IPS-20b (cell line): ENCODE data around the gene LHFPL3.

ENCODE experiments used
- H3K27ac ChIP-seq: one replicate; pipeline ENCODE4 v1.5.1; 2013; ENCODE audit warnings: low read length
- H3K27me3 ChIP-seq: 2 replicates; pipeline ENCODE4 v1.6.1; 2013; ENCODE audit warnings: mild to moderate bottlenecking, low read length, inconsistent platforms; ENCODE audit not compliant: insufficient read depth
- H3K36me3 ChIP-seq: 2 replicates; pipeline ENCODE4 v1.6.1; 2013; ENCODE audit warnings: low read depth, mild to moderate bottlenecking, inconsistent platforms, low read length, moderate library complexity; ENCODE audit not compliant: insufficient read depth
- H3K4me1 ChIP-seq: 2 replicates; pipeline ENCODE4 v1.6.1; 2013; ENCODE audit warnings: mild to moderate bottlenecking, control low read depth, inconsistent platforms, low read length, moderate library complexity; ENCODE audit not compliant: insufficient read depth
- H3K4me3 ChIP-seq: 2 replicates; pipeline ENCODE4 v1.5.1; 2013; ENCODE audit warnings: mild to moderate bottlenecking, low read length, inconsistent platforms
- H3K9ac ChIP-seq: 2 replicates; pipeline ENCODE4 v1.6.1; 2013; ENCODE audit warnings: low read depth, mild to moderate bottlenecking, inconsistent platforms, low read length, moderate library complexity
- H3K9me3 ChIP-seq: 2 replicates; pipeline ENCODE4 v1.6.1; 2013; ENCODE audit warnings: mild to moderate bottlenecking, low read depth, low read length, inconsistent platforms; ENCODE audit not compliant: insufficient read depth

LHFPL3 gene

DNA sequence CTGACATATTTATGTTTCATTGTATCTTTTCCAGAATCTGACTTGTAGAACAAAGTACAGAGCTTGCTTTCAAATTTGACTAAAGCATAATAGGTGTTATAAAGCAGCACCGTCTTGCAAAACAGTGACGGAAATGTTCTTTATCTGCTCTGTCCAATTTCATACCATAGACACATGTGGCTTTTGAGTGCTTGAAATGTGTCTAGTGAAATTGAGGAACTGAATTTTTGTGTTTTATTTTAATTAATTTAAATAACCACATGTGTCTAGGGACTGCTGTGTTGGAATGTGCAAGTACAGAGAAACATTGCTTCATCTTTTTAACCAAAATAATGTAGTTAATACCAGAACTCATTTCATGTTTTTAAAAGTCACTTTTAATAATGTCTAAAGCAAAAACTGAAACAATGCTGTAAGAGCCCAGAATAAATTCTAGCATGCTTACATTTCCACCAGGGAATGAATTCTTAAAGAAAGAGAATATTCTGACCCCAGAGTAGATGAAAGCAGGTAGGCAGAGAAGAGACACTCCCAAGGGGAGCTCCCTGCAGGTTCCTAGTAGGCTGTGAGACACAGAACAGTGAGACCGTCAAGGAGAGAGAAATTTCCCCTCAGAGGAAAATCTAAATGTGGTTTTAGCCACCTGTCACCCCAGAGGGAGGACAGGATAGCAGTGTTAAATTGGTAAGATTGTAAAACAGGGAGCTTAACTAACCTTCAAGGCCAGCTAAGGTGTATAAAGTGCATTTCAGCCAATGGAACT, 510.3 kb downstream of the LHFPL3 start:
- Histone ChIP-seq H3K9ac (no peak overlapping the region), H3K9me3 (no peaks in the 10 kb centered on the region), H3K36me3 (no peaks in the 10 kb centered on the region), H3K27me3 (no peaks in the 10 kb centered on the region), H3K4me1 (no peaks in the 10 kb centered on the region), H3K27ac (no peak overlapping the region), H3K4me3 (no peak overlapping the region)

DNA sequence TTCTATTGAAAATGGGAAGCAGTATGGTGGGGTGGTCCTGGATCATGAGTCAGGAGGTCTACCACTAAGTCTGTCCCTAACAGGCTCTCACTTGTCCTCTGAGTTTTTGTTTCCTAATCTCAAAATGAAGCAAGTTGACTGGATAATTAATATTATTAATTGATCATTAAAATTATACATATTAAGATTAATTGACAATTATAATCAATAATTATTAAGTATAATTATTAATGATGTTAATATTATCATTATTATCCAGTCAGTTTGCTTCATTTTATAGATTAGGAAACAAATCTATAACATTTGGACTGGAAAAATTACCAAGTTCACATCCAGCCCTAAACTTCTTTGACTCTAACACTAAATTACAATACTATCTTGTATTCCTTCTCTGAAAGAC, 511.4 kb downstream of the LHFPL3 start:
- no peaks in the 10 kb centered on the region for H3K36me3 ChIP-seq
- no peak overlapping the region for H3K9ac ChIP-seq
- no peaks in the 10 kb centered on the region for H3K27me3 ChIP-seq
- H3K27ac ChIP-seq, result no peak overlapping the region
- no peak overlapping the region for H3K4me3 ChIP-seq
- no peaks in the 10 kb centered on the region for H3K9me3 ChIP-seq
- H3K4me1 ChIP-seq, result no peaks in the 10 kb centered on the region

- H3K9me3 ChIP-seq, result no peaks in the 10 kb centered on the region
- H3K27me3 ChIP-seq, result no peaks in the 10 kb centered on the region
- no peaks in the 10 kb centered on the region for H3K4me1 ChIP-seq
- H3K36me3 ChIP-seq, result no peaks in the 10 kb centered on the region
- H3K27ac ChIP-seq, result no peak overlapping the region
- no peak overlapping the region for H3K4me3 ChIP-seq
- H3K9ac ChIP-seq, result no peak overlapping the region
Measured at GRCh38 chr7:104841798-104842197, 513.4 kb downstream of the LHFPL3 start.

GRCh38 chr7:104843198-104843597, 514.8 kb downstream of the LHFPL3 start:
- no peaks in the 10 kb centered on the region for H3K36me3 ChIP-seq
- H3K9me3 ChIP-seq, result no peaks in the 10 kb centered on the region
- H3K27me3 ChIP-seq, result no peaks in the 10 kb centered on the region
- no peak overlapping the region for H3K27ac ChIP-seq
- no peaks in the 10 kb centered on the region for H3K4me1 ChIP-seq
- no peak overlapping the region for H3K9ac ChIP-seq
- H3K4me3 ChIP-seq, result no peak overlapping the region

GRCh38 chr7:104845557-104845956, 517.2 kb downstream of the LHFPL3 start:
- Histone ChIP-seq H3K27me3 (no peaks in the 10 kb centered on the region), H3K4me3 (no peak overlapping the region), H3K4me1 (no peaks in the 10 kb centered on the region), H3K36me3 (no peaks in the 10 kb centered on the region), H3K9ac (no peak overlapping the region), H3K9me3 (no peaks in the 10 kb centered on the region), H3K27ac (no peak overlapping the region)

- Histone ChIP-seq H3K9me3 (no peaks in the 10 kb centered on the region), H3K9ac (no peak overlapping the region), H3K4me3 (no peak overlapping the region), H3K36me3 (no peaks in the 10 kb centered on the region), H3K4me1 (no peaks in the 10 kb centered on the region), H3K27ac (no peak overlapping the region), H3K27me3 (no peaks in the 10 kb centered on the region)
Measured at GRCh38 chr7:104846731-104847130, 518.3 kb downstream of the LHFPL3 start.

- H3K27me3 ChIP-seq, result no peaks in the 10 kb centered on the region
- H3K4me1 ChIP-seq, result no peaks in the 10 kb centered on the region
- H3K36me3 ChIP-seq, result no peaks in the 10 kb centered on the region
- no peaks in the 10 kb centered on the region for H3K9me3 ChIP-seq
- no peak overlapping the region for H3K4me3 ChIP-seq
- H3K9ac ChIP-seq, result no peak overlapping the region
- H3K27ac ChIP-seq, result no peak overlapping the region
Measured at GRCh38 chr7:104848138-104848990, 520.0 kb downstream of the LHFPL3 start.

DNA sequence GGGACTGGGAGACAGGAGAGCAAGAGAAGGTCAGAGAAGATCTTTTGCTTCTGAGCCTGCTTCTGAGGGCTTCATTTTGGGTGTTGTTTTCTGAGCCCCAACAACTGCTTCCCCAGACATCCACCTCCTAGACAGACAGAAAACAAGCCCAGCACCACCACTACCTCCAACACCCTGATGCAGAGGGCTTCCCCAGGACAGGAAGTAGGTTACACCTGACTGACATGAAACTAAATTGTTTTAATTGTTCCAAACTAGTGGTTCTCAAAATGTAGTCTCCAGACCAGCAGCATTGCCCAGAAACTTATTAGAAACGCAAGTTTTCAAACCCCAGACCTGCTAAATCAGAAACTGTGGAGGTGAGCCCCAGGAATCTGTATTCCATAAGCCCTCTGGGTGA, 522.0 kb downstream of the LHFPL3 start:
- Histone ChIP-seq H3K9me3 (no peaks in the 10 kb centered on the region), H3K4me1 (peaks cover 3% of the 10 kb centered on the region; the same call in 1 of the 2 replicates), H3K27ac (no peak overlapping the region), H3K9ac (no peak overlapping the region), H3K27me3 (no peaks in the 10 kb centered on the region), H3K4me3 (no peak overlapping the region), H3K36me3 (no peaks in the 10 kb centered on the region)

GRCh38 chr7:104851268-104851667, 522.9 kb downstream of the LHFPL3 start:
- Histone ChIP-seq H3K36me3 (no peaks in the 10 kb centered on the region), H3K27ac (no peak overlapping the region), H3K9me3 (no peaks in the 10 kb centered on the region), H3K9ac (no peak overlapping the region), H3K4me3 (no peak overlapping the region), H3K4me1 (peaks cover 3% of the 10 kb centered on the region; the same call in 1 of the 2 replicates), H3K27me3 (no peaks in the 10 kb centered on the region)

DNA sequence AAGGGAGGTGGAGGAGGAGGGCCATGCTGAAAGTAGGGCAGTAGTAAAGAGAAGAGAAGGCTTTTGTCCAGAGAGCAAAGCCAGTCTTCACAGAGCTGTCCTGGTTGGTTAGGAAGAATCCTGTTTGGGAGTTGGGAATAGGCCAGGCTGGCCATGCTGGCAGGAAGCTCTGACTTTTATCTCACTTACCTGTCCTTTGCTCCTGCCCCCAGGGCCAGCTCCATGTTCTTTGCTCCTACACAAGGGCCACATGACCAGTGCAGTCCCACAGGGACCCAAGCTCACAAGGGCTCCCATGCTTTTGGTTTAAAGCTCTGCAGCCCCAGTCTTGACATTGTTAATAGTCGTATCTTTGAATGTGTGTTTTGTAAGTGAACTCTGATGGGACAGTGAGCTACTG, 524.0 kb downstream of the LHFPL3 start:
- no peak overlapping the region for H3K9ac ChIP-seq
- H3K36me3 ChIP-seq, result no peaks in the 10 kb centered on the region
- H3K4me3 ChIP-seq, result no peak overlapping the region
- H3K27me3 ChIP-seq, result no peaks in the 10 kb centered on the region
- H3K9me3 ChIP-seq, result no peaks in the 10 kb centered on the region
- peaks cover 3% of the 10 kb centered on the region; the same call in 1 of the 2 replicates for H3K4me1 ChIP-seq
- no peak overlapping the region for H3K27ac ChIP-seq

GRCh38 chr7:104855861-104856260, 527.5 kb downstream of the LHFPL3 start:
- Histone ChIP-seq H3K9me3 (no peaks in the 10 kb centered on the region), H3K27ac (no peak overlapping the region), H3K4me3 (no peak overlapping the region), H3K27me3 (no peaks in the 10 kb centered on the region; the same call in 1 of the 2 replicates), H3K4me1 (peaks cover 3% of the 10 kb centered on the region; the same call in 1 of the 2 replicates), H3K9ac (no peak overlapping the region), H3K36me3 (no peaks in the 10 kb centered on the region)
